Activated CD8-positive, alpha-beta T cell treated with anti-CD3 and anti-CD28 coated beads for 36 hours (primary cell): Measurements from ENCODE around the gene CLASRP. TPM values are rescaled to one million over a fixed set of nuclear protein-coding genes. Genes with fewer than 3 reads are reported as not detected.

Experiments
- ATAC-seq: fragments of 200-7000 bp; cut with Tn5 transposase; one replicate; pipeline ENCODE4 v1.10.0; 2021; ENCODE audit warnings: mild to moderate bottlenecking, moderate library complexity
- CTCF ChIA-PET: fragments of 350-600 bp; sonication (Branson Sonifier 250); formaldehyde crosslinking; loops from one replicate; lab custom pipeline; 2021; ENCODE audit warnings: antibody characterized with exemption; lab: Charles Lee
- POLR2A ChIA-PET: fragments of 350-600 bp; sonication (Branson Sonifier 250); formaldehyde crosslinking; loops from one replicate; lab custom pipeline; 2021; ENCODE audit warnings: antibody characterized with exemption; lab: Charles Lee
- DNase-seq: peaks from one replicate; pipeline ENCODE4 v3.0.0-alpha.2; 2020
- H3K27ac Mint-ChIP-seq: one replicate; pipeline ENCODE4 v1.8.0; 2021; ENCODE audit warnings: mild to moderate bottlenecking, mixed read lengths
- H3K27me3 Mint-ChIP-seq: one replicate; pipeline ENCODE4 v1.8.0; 2021; ENCODE audit warnings: mixed read lengths
- H3K36me3 Mint-ChIP-seq: one replicate; pipeline ENCODE4 v1.8.0; 2021; ENCODE audit warnings: low read depth, mixed read lengths
- H3K4me1 Mint-ChIP-seq: one replicate; pipeline ENCODE4 v1.8.0; 2021; ENCODE audit warnings: low read depth, mixed read lengths
- H3K4me3 Mint-ChIP-seq: one replicate; pipeline ENCODE4 v1.8.0; 2021; ENCODE audit warnings: mild to moderate bottlenecking, moderate library complexity, mixed read lengths
- H3K9me3 Mint-ChIP-seq: one replicate; pipeline ENCODE4 v1.8.0; 2021; ENCODE audit warnings: mixed read lengths
- intact Hi-C: fragments of 100-400 bp; cut with micrococcal nuclease; formaldehyde crosslinking; loops from one replicate; pipeline ENCODE4 v1.10.0; 2022
- total RNA-seq, 2 experiments: library from RNA; stranded (reverse); gene quantifications; one replicate each; pipeline ENCODE4 v1.2.3, GENCODE V29; 2021
- TF ChIP-seq, protein P1 (sequence below): fragments of 200-600 bp; IDR thresholded peaks from one replicate; pipeline ENCODE4 v1.8.0; 2022; ENCODE audit warnings: antibody characterized with exemption, mild to moderate bottlenecking

CLASRP gene
- total RNA-seq, 2 experiments from 2014 or later: 72.7 to 80.5 TPM

DNA sequence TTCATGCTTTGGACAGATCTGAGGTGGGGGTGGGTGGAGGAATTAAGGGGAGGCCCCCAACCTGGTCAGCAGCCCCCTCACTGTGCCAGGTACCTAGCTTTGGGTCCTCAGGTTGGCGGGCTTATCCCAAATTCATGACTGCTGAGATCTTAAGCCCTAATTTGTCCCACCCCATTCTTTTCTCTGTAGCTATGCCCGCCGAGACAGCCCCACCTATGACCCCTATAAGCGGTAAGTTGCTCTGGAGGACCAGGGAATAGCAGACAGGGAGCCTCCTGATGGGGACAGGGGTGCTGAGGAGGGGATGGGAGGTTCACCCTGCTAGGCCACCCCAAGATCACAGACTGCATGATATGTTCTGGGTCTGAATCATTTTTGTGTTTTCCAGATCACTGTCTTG lies 23.1 kb downstream of the CLASRP start:
- Mint-ChIP-seq H3K27ac (no peak overlapping the region), H3K4me1 (peaks cover 2% of the 10 kb centered on the region), H3K36me3 (peaks cover 52% of the 10 kb centered on the region), H3K9me3 (no peaks in the 10 kb centered on the region), H3K4me3 (no peak overlapping the region), H3K27me3 (no peaks in the 10 kb centered on the region)
- DNase-seq (no peak), ATAC-seq (no peak)
- POLR2A ChIA-PET: interaction anchor here (0.7 to 0.9 kb wide), 3 partner anchors 29 to 102 kb away, joined by 3 read pairs; no protein-coding TSS in a partner anchor
- CTCF ChIA-PET: interaction anchor here (1.0 kb wide), 1 partner anchor 176 kb away, joined by 3 read pairs; no protein-coding TSS in a partner anchor
- intact Hi-C loops: no loop called here
- TF ChIP-seq, protein P1, sequence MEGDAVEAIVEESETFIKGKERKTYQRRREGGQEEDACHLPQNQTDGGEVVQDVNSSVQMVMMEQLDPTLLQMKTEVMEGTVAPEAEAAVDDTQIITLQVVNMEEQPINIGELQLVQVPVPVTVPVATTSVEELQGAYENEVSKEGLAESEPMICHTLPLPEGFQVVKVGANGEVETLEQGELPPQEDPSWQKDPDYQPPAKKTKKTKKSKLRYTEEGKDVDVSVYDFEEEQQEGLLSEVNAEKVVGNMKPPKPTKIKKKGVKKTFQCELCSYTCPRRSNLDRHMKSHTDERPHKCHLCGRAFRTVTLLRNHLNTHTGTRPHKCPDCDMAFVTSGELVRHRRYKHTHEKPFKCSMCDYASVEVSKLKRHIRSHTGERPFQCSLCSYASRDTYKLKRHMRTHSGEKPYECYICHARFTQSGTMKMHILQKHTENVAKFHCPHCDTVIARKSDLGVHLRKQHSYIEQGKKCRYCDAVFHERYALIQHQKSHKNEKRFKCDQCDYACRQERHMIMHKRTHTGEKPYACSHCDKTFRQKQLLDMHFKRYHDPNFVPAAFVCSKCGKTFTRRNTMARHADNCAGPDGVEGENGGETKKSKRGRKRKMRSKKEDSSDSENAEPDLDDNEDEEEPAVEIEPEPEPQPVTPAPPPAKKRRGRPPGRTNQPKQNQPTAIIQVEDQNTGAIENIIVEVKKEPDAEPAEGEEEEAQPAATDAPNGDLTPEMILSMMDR: no peak

DNA sequence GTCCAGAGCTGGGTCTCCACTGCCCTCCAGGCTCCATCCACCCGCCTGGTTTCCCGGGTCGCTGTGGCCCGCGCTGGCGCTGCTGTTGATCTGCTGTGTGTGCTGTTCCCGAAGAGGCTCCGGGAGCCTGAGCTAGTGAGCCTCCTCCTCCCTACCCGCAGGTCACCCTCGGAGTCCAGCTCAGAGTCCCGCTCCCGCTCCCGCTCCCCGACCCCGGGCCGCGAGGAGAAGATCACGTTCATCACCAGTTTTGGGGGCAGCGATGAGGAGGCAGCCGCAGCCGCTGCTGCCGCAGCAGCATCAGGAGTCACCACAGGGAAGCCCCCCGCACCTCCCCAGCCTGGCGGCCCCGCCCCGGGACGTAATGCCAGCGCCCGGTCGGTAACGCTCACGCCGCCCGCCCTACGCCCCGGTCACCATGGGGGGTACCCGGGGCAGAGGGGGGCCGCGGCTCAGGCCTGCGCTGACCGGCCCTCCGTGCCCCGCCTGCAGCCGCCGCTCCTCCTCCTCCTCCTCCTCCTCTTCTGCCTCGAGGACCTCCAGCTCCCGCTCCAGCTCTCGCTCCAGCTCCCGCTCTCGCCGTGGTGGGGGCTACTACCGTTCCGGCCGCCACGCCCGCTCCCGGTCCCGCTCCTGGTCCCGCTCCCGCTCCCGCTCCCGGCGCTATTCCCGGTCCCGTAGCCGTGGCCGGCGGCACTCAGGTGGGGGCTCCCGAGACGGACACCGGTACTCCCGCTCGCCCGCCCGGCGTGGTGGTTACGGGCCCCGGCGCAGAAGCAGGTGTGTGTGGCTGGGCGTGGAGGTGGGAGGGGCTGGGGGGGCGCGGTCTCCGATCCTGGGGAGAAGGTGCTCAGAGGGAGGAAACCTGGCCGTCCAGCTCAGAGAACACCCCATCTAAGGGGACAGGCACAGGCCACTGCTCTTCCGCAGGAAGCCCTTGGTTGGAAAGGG lies 25.3 kb downstream of the CLASRP start:
- intact Hi-C loops: no loop called here
- H3K36me3 Mint-ChIP-seq: peaks cover 38% of the 10 kb centered on the region
- CTCF ChIA-PET: interaction anchor here (1.8 kb wide), 1 partner anchor 75 kb away, joined by 3 read pairs; no protein-coding TSS in a partner anchor
- H3K27me3 Mint-ChIP-seq: no peaks in the 10 kb centered on the region
- DNase-seq (no peak), ATAC-seq (no peak)
- H3K4me3 Mint-ChIP-seq: no peak overlapping the region
- POLR2A ChIA-PET: interaction anchor here (1.0 to 1.2 kb wide), 3 partner anchors 14 to 63 kb away, joined by 3 to 4 read pairs (median 3); partner anchors contain the start of genes GEMIN7 and RELB
- H3K27ac Mint-ChIP-seq: no peak overlapping the region
- H3K4me1 Mint-ChIP-seq: peaks cover 2% of the 10 kb centered on the region
- TF ChIP-seq, protein P1: no peak
- no peaks in the 10 kb centered on the region for H3K9me3 Mint-ChIP-seq

DNA sequence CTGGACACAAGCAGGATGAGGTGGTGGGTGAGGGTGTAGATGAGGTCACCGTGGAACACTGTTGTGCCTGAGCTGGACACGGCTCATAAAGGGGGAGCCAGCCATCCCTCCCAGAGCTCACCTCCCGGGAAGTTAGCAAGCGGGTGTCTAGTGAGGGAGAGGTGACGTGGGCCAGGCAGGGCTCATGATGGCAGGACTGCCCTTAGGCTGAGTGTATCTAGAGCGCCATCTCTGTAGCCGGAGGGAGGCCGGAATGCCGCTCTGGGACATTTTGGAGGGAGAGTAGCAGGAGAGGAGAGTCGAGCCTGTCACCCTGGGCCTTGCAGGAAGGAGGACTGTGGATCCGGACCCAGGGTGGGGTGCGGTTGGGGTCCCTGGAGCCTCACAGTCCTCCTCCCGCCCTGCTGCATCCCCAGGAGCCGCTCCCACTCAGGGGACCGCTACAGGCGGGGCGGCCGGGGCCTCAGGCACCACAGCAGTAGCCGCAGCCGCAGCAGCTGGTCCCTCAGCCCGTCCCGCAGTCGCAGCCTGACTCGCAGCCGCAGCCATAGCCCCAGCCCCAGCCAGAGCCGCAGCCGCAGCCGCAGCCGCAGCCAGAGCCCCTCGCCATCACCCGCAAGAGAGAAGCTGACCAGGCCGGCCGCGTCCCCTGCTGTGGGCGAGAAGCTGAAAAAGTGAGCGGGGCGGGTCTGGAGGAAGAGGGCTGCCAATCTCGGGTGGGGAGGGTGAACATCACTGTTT lies 28.2 kb downstream of the CLASRP start:
- Mint-ChIP-seq H3K36me3 (peaks cover 30% of the 10 kb centered on the region), H3K27me3 (no peaks in the 10 kb centered on the region), H3K27ac (no peak overlapping the region), H3K4me3 (no peak overlapping the region), H3K9me3 (no peaks in the 10 kb centered on the region), H3K4me1 (no peaks in the 10 kb centered on the region)
- ATAC-seq (no peak), DNase-seq (no peak)
- ChIA-PET CTCF (no interaction called here), POLR2A (interaction anchor here (1.2 to 1.8 kb wide), 2 partner anchors 8 to 18 kb away, joined by 4 to 9 read pairs; no protein-coding TSS in a partner anchor)
- intact Hi-C loops: no loop called here
- TF ChIP-seq, protein P1: no peak

DNA sequence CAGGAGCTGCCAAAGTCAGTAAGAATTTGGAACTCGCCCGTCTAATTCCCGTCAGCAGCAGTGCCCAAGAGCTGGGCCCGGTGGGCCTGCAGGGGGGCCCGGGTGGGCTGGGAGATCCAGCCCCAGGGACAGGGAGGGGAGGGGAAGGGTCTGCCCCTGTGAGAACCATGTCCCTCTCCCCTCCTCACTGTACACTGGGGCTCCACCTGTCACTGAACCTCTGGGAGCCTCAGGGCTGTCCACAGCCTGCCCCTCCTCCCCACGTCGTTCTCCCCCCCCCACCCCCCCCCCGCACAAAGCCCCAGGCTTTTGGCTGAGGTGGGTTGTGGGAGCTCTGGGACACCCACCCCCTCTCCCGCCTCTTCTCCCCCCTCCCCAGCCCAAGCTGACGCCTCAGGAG lies 29.2 kb downstream of the CLASRP start:
- Mint-ChIP-seq H3K27me3 (no peaks in the 10 kb centered on the region), H3K4me3 (no peak overlapping the region), H3K4me1 (no peaks in the 10 kb centered on the region), H3K9me3 (no peaks in the 10 kb centered on the region), H3K27ac (no peak overlapping the region), H3K36me3 (peaks cover 28% of the 10 kb centered on the region)
- POLR2A ChIA-PET: interaction anchor here (1.1 to 1.2 kb wide), 2 partner anchors 19 to 67 kb away, joined by 3 to 4 read pairs; partner anchors contain the start of gene RELB
- no peak for DNase-seq
- intact Hi-C loops: no loop called here
- TF ChIP-seq, protein P1: no peak
- CTCF ChIA-PET: interaction anchor here (1.2 kb wide), 1 partner anchor 9 kb away, joined by 5 read pairs; no protein-coding TSS in a partner anchor
- no peak for ATAC-seq
